ENCODE measurements around the gene SUCO. TPM values are rescaled to one million over a fixed set of nuclear protein-coding genes. Genes with fewer than 3 reads are reported as not detected.

The SUCO gene
- total RNA-seq, 4 donors from 2014 or later, result 21.1 to 31.6 (median 22.3) TPM

DNA sequence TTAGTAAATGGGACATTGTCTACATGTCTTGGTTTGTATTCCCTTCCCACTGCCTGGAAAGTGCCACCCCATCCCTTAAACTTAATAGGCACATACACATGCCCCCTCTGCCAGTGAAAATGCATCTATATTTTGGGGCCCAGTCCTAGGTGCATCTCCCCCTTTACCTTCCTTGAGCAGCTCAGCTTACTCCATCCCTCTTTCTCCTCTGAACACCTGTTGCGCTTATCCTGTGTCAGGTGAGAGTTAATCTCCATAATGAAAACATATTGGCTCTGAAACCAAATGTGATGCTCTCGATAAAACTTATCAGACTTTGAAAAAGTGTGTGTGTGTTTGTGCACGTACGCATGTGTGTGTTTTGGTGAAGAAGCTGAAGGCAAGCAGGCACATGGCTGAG, 15.4 kb upstream of the SUCO start:
- WGBS, result 85% methylated on average over 4 of the region's 4 CpGs
- Histone ChIP-seq H3K27me3 (no peaks in the 10 kb centered on the region), H3K4me1 (no peaks in the 10 kb centered on the region), H3K27ac (replicated peaks in 1 of 4) (no peak overlapping the region), H3K4me3 (no peak overlapping the region), H3K36me3 (no peaks in the 10 kb centered on the region), H3K9me3 (no peaks in the 10 kb centered on the region)
- TF ChIP-seq, protein P1, sequence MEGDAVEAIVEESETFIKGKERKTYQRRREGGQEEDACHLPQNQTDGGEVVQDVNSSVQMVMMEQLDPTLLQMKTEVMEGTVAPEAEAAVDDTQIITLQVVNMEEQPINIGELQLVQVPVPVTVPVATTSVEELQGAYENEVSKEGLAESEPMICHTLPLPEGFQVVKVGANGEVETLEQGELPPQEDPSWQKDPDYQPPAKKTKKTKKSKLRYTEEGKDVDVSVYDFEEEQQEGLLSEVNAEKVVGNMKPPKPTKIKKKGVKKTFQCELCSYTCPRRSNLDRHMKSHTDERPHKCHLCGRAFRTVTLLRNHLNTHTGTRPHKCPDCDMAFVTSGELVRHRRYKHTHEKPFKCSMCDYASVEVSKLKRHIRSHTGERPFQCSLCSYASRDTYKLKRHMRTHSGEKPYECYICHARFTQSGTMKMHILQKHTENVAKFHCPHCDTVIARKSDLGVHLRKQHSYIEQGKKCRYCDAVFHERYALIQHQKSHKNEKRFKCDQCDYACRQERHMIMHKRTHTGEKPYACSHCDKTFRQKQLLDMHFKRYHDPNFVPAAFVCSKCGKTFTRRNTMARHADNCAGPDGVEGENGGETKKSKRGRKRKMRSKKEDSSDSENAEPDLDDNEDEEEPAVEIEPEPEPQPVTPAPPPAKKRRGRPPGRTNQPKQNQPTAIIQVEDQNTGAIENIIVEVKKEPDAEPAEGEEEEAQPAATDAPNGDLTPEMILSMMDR (IDR thresholded peaks at IDR 0.05), result no peak
- TF ChIP-seq POLR2AphosphoS5 (IDR thresholded peaks at IDR 0.05), result no peak
- no peak for TF ChIP-seq POLR2A (IDR thresholded peaks at IDR 0.05; ENCODE audit: low read depth)
- no peak for TF ChIP-seq EP300 (IDR thresholded peaks at IDR 0.05)
- DNase-seq (ENCODE audit: extremely low spot score), result no peak
- intact Hi-C loops (cut with DNase I), result no loop called here

DNA sequence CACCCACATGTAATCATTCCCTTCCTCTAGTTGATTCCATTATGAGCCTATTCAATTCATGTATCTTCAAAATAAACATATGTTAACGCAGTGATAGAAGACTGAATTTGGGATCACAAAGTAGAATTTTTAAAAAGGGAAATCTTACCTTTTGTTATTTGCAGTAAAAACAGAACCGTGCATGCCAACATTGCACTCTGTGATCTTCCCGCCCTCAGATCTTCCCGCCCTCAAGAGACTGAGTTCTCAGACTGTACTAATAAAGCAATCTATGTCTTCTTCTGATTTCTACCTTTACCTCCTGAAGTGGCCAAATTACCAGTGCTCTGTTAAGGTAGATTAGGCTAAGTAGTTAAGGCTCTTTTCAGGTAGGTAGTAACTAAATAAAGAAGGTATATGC, 3.6 kb upstream of the SUCO start:
- no peak for DNase-seq (ENCODE audit: extremely low spot score)
- Histone ChIP-seq H3K4me3 (no peak overlapping the region), H3K36me3 (no peaks in the 10 kb centered on the region), H3K4me1 (peaks cover 11 to 19% (median 13%) of the 10 kb centered on the region in 4 donors), H3K9me3 (no peaks in the 10 kb centered on the region), H3K27me3 (no peaks in the 10 kb centered on the region), H3K27ac (replicated peaks in 1 of 4) (no peak overlapping the region)
- 84% methylated on average over 4 of the region's 4 CpGs for WGBS
- intact Hi-C loops (cut with DNase I), result no loop called here
- TF ChIP-seq POLR2A (IDR thresholded peaks at IDR 0.05; ENCODE audit: low read depth) (no peak), POLR2AphosphoS5 (IDR thresholded peaks at IDR 0.05) (no peak), EP300 (IDR thresholded peaks at IDR 0.05) (no peak)
- TF ChIP-seq, protein P1 (IDR thresholded peaks at IDR 0.05), result no peak

DNA sequence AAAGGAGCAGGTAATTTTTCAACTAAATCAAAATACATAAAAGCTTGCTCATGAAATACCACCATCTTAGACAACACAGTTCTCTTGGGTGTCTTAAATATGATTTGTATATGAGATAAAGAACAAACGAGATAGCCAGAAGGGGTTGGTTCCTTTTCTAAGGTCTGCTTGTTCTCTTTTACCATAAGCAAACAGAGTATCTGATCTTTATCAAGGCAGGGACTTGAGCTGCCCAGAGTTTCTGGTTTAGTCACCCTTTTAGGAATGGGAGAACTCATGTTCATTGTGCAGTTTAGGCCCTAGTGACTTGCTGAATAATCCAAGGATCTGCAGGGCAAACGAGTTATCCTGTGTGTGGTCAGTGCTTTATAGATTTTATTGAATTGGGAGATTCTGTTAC, 3.0 kb upstream of the SUCO start:
- DNase-seq (ENCODE audit: extremely low spot score), result no peak
- 79% methylated on average over 2 of the region's 2 CpGs for WGBS
- no peak for TF ChIP-seq POLR2A (IDR thresholded peaks at IDR 0.05; ENCODE audit: low read depth)
- TF ChIP-seq POLR2AphosphoS5 (IDR thresholded peaks at IDR 0.05), result no peak
- TF ChIP-seq, protein P1 (IDR thresholded peaks at IDR 0.05), result no peak
- TF ChIP-seq EP300 (IDR thresholded peaks at IDR 0.05), result no peak
- Histone ChIP-seq H3K4me3 (no peak overlapping the region), H3K4me1 (peaks cover 18 to 26% (median 19%) of the 10 kb centered on the region in 4 donors), H3K27ac (replicated peaks in 1 of 4) (no peak overlapping the region), H3K36me3 (no peaks in the 10 kb centered on the region), H3K9me3 (no peaks in the 10 kb centered on the region), H3K27me3 (no peaks in the 10 kb centered on the region)
- intact Hi-C loops (cut with DNase I), result loop anchor here (5.0 kb wide), 2 partner anchors 88 to 388 kb away; partner anchors contain the start of gene PIGC

DNA sequence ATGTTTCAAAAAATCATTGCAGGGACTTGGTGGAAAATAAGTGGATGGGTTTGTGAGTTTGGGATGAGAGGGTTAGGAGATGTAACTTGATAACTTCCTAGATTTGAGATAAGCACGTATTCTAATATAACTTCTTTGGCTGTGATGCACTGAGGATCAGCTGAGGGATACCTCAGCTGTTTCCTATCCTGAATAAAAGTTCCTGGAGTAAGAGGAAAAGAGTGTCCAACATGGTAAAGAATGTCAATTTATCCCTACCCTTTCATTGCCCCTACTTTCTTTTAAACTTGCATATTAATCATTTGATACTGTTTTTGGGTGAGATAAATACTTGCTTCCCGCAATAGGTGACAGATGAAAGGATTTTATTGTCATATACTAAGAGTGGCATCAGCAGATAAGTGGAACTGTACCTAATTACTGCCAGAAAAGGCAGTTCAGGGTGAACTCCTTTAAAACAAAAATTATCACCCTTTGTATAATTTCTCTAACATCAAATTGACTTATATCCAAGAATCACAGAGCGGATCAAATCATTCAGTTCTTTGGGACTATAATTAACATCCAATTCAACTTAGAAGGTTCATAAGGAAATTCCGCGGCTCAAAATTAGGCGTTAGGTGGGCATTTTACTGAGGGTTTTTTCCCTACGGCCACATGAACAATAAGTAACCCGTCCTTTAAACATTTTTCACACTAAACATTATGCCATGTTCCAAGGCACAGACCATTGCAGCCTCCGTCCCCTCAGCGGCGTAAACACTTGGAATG, 1.4 kb upstream of the SUCO start:
- WGBS, result 6% methylated on average over 11 of the region's 11 CpGs
- no peak for DNase-seq (ENCODE audit: extremely low spot score)
- H3K9me3 ChIP-seq, result no peaks in the 10 kb centered on the region
- peak overlapping the region; percentile 97 to 99 (median 98) for H3K27ac ChIP-seq (replicated peaks in 1 of 4)
- peaks cover 25 to 42% (median 33%) of the 10 kb centered on the region in 4 donors for H3K4me1 ChIP-seq
- no peaks in the 10 kb centered on the region for H3K36me3 ChIP-seq
- TF ChIP-seq POLR2A (IDR thresholded peaks at IDR 0.05; ENCODE audit: low read depth) (no peak), EP300 (IDR thresholded peaks at IDR 0.05) (no peak), POLR2AphosphoS5 (IDR thresholded peaks at IDR 0.05) (no peak)
- TF ChIP-seq, protein P1 (IDR thresholded peaks at IDR 0.05), result no peak
- no peaks in the 10 kb centered on the region for H3K27me3 ChIP-seq
- intact Hi-C loops (cut with DNase I), result loop anchor here (5.0 kb wide), 2 partner anchors 89 to 389 kb away; partner anchors contain the start of gene PIGC
- H3K4me3 ChIP-seq, result peak overlapping the region; percentile 83 to 97 (median 92)

Measured in esophagus muscularis mucosa (tissue), 4 donors.